A673 (cell line): Measurements from ENCODE around the gene SPECC1. TPM values are rescaled to one million over a fixed set of nuclear protein-coding genes. Genes with fewer than 3 reads are reported as not detected.

Source experiments
- BruUV-seq: library from RNA; stranded (reverse); fragments of 400-500 nt; replicated peaks from 2 replicates; lab custom pipeline; 2021; lab: Mats Ljungman, UMichigan
- CTCF ChIA-PET: fragments of 300-600 bp; sonication (Branson Sonifier 250); formaldehyde crosslinking; loops from one replicate; lab custom pipeline; 2022; ENCODE audit warnings: antibody characterized with exemption; lab: Charles Lee
- POLR2A ChIA-PET: fragments of 300-600 bp; sonication (Branson Sonifier 250); formaldehyde crosslinking; loops from one replicate; lab custom pipeline; 2022; ENCODE audit warnings: antibody characterized with exemption; ENCODE audit not compliant: low non-redundant PET; lab: Charles Lee
- DNase-seq: peaks from one replicate; pipeline ENCODE4 v3.0.0-alpha.2; 2015; ENCODE audit warnings: low spot score
- H3K27ac ChIP-seq: fragments of 200-600 bp; sonication (generic); 2 replicates; pipeline ENCODE4 v1.5.1; 2016; ENCODE audit warnings: mixed run types, low read depth, mild to moderate bottlenecking, mixed read lengths, antibody characterized with exemption, low read length; ENCODE audit not compliant: poor library complexity, severe bottlenecking
- H3K27me3 ChIP-seq: fragments of 200-600 bp; sonication (generic); replicated peaks from 2 replicates; pipeline ENCODE4 v1.6.1; 2017; ENCODE audit warnings: mixed run types, low read depth, mild to moderate bottlenecking, mixed read lengths, antibody characterized with exemption, low read length; ENCODE audit not compliant: insufficient read depth, poor library complexity
- H3K36me3 ChIP-seq: fragments of 200-600 bp; sonication (generic); 2 replicates; pipeline ENCODE4 v1.6.1; 2016; ENCODE audit warnings: mixed run types, mild to moderate bottlenecking, mixed read lengths, antibody characterized with exemption, low read length; ENCODE audit not compliant: insufficient read depth, poor library complexity, severe bottlenecking
- H3K4me1 ChIP-seq: fragments of 200-600 bp; sonication (generic); 2 replicates; pipeline ENCODE4 v1.6.1; 2017; ENCODE audit warnings: mixed run types, mild to moderate bottlenecking, mixed read lengths, antibody characterized with exemption, low read length; ENCODE audit not compliant: insufficient read depth, poor library complexity, severe bottlenecking
- H3K4me3 ChIP-seq: fragments of 200-600 bp; sonication (generic); 2 replicates; pipeline ENCODE4 v1.5.1; 2016; ENCODE audit warnings: low read depth, mixed run types, mild to moderate bottlenecking, mixed read lengths, low read length; ENCODE audit not compliant: poor library complexity, severe bottlenecking
- H3K9me3 ChIP-seq: fragments of 200-600 bp; sonication (generic); 2 replicates; pipeline ENCODE4 v1.6.1; 2016; ENCODE audit warnings: mixed run types, low read depth, mild to moderate bottlenecking, mixed read lengths, antibody characterized with exemption, low read length; ENCODE audit not compliant: poor library complexity, severe bottlenecking
- EZH2 ChIP-seq: fragments of 200-600 bp; sonication (generic); IDR thresholded peaks from 2 replicates; pipeline ENCODE4 v1.6.1; 2017; ENCODE audit warnings: borderline replicate concordance, low read depth, mild to moderate bottlenecking, mixed read lengths, antibody characterized with exemption, low read length; ENCODE audit not compliant: poor library complexity, severe bottlenecking
- intact Hi-C: fragments of 100-400 bp; cut with micrococcal nuclease; formaldehyde crosslinking; loops from one replicate; pipeline ENCODE4 v1.10.0; 2022; ENCODE audit not compliant: unreplicated experiment
- total RNA-seq: library from RNA; stranded (reverse); gene quantifications from 2 replicates; pipeline ENCODE4 v1.2.3, GENCODE V29; 2021
- TF ChIP-seq, protein P1 (sequence below): fragments of 300-800, 200-600 bp; sonication (generic); conservative IDR thresholded peaks from 2 replicates; pipeline ENCODE4 v1.5.1; 2017; ENCODE audit warnings: low read depth, mild to moderate bottlenecking, antibody characterized with exemption, low read length, moderate library complexity, mixed read lengths

SPECC1 gene
- total RNA-seq, 1 experiment from 2014 or later: 5.8 TPM

DNA sequence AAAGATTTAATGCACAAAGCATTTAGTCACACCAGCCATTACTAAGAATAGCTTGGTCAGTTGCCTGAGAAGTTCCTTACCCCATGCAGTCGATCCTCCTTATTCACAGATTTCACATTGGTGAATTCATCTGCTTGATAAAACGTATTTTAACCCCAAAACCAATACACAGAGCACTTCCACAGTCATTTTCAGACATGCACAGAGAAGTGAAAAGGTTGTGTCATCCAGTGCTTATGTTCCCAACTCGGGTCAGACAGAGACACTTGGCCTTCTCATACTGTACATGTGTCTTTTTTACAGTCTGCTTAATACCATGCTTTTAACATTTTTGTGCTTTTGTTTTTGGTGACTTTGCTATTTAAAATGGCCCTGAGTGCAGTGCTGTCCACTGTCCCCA lies 219.7 kb downstream of the SPECC1 start:
- no peak for DNase-seq
- no peaks in the 10 kb centered on the region for H3K27me3 ChIP-seq
- no peaks in the 10 kb centered on the region for H3K36me3 ChIP-seq
- H3K4me1 ChIP-seq: no peaks in the 10 kb centered on the region
- no peak for TF ChIP-seq EZH2
- TF ChIP-seq, protein P1, sequence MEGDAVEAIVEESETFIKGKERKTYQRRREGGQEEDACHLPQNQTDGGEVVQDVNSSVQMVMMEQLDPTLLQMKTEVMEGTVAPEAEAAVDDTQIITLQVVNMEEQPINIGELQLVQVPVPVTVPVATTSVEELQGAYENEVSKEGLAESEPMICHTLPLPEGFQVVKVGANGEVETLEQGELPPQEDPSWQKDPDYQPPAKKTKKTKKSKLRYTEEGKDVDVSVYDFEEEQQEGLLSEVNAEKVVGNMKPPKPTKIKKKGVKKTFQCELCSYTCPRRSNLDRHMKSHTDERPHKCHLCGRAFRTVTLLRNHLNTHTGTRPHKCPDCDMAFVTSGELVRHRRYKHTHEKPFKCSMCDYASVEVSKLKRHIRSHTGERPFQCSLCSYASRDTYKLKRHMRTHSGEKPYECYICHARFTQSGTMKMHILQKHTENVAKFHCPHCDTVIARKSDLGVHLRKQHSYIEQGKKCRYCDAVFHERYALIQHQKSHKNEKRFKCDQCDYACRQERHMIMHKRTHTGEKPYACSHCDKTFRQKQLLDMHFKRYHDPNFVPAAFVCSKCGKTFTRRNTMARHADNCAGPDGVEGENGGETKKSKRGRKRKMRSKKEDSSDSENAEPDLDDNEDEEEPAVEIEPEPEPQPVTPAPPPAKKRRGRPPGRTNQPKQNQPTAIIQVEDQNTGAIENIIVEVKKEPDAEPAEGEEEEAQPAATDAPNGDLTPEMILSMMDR: no peak
- no peak overlapping the region for H3K27ac ChIP-seq
- no peaks in the 10 kb centered on the region for H3K9me3 ChIP-seq
- CTCF ChIA-PET: no interaction called here
- POLR2A ChIA-PET: no interaction called here
- intact Hi-C loops: loop anchor here (10.0 kb wide), 1 partner anchor 626 kb away; no protein-coding TSS in a partner anchor
- no TSS peak for BruUV-seq
- no peak overlapping the region for H3K4me3 ChIP-seq

- Histone ChIP-seq H3K9me3 (no peaks in the 10 kb centered on the region), H3K27ac (no peak overlapping the region), H3K27me3 (no peaks in the 10 kb centered on the region), H3K4me1 (no peaks in the 10 kb centered on the region), H3K36me3 (no peaks in the 10 kb centered on the region), H3K4me3 (no peak overlapping the region)
- BruUV-seq: no TSS peak
- CTCF ChIA-PET: no interaction called here
- DNase-seq: no peak
- intact Hi-C loops: no loop called here
- TF ChIP-seq EZH2: no peak
- TF ChIP-seq, protein P1: no peak
- POLR2A ChIA-PET: no interaction called here
Measured at GRCh38 chr17:20230924-20231323, 221.8 kb downstream of the SPECC1 start.

GRCh38 chr17:20232611-20233010 lies 223.5 kb downstream of the SPECC1 start:
- H3K36me3 ChIP-seq: no peaks in the 10 kb centered on the region
- ChIA-PET CTCF (no interaction called here), POLR2A (interaction anchor here (0.5 kb wide), 1 partner anchor 115 kb away, joined by 4 read pairs; no protein-coding TSS in a partner anchor)
- no peak for DNase-seq
- H3K27me3 ChIP-seq: no peaks in the 10 kb centered on the region
- H3K4me1 ChIP-seq: no peaks in the 10 kb centered on the region
- H3K27ac ChIP-seq: no peak overlapping the region
- TF ChIP-seq, protein P1: no peak
- no peak for TF ChIP-seq EZH2
- no peaks in the 10 kb centered on the region for H3K9me3 ChIP-seq
- no peak overlapping the region for H3K4me3 ChIP-seq
- BruUV-seq: no TSS peak
- intact Hi-C loops: no loop called here
